HFFc6 (cell line): ENCODE results near the gene CD63. TPM values are rescaled to one million over a fixed set of nuclear protein-coding genes. Genes with fewer than 3 reads are reported as not detected.
A peak's percentile ranks its signal among the peaks of the same experiment; 100 is the strongest.

Experiments used
- DNase-seq: peaks from one replicate; pipeline ENCODE4 v3.0.0-alpha.2; 2018
- H3K27ac Mint-ChIP-seq: 2 replicates; pipeline ENCODE4 v1.8.0; 2020; ENCODE audit warnings: mild to moderate bottlenecking, mixed read lengths
- H3K27me3 Mint-ChIP-seq: 2 replicates; pipeline ENCODE4 v1.8.0; 2021; ENCODE audit warnings: mild to moderate bottlenecking, moderate library complexity, mixed read lengths; ENCODE audit not compliant: insufficient read depth
- H3K36me3 Mint-ChIP-seq: 2 replicates; pipeline ENCODE4 v1.8.0; 2021; ENCODE audit warnings: low read depth, mixed read lengths
- H3K4me1 Mint-ChIP-seq: 2 replicates; pipeline ENCODE4 v1.8.0; 2020; ENCODE audit warnings: low read depth, mixed read lengths
- H3K4me3 Mint-ChIP-seq: 2 replicates; pipeline ENCODE4 v1.8.0; 2020; ENCODE audit warnings: mild to moderate bottlenecking, moderate library complexity, mixed read lengths
- H3K9me3 Mint-ChIP-seq: 2 replicates; pipeline ENCODE4 v1.8.0; 2020; ENCODE audit warnings: mild to moderate bottlenecking, mixed read lengths
- CTCF ChIP-seq: fragments of 200-600 bp; sonication (generic); IDR thresholded peaks from 2 replicates; pipeline ENCODE4 v1.5.0; 2021; ENCODE audit warnings: antibody characterized with exemption, mild to moderate bottlenecking
- total RNA-seq, 6 experiments: library from RNA; stranded (reverse); fragmentation: NEBNext Ultra II Directional; extraction: Animal tissue kit (Norgen Biotek cat#: 25700); gene quantifications; 2 replicates in 1 of 6; 3 replicates in 5 of 6; pipeline ENCODE4 v1.2.3, GENCODE V29; 2021

CD63 gene
- total RNA-seq, 6 experiments from 2014 or later, result 1,860 to 2,483 (median 2,072) TPM

GRCh38 chr12:55732288-55732687 is 3.5 kb upstream of the CD63 start:
- Mint-ChIP-seq H3K4me3 (no peak overlapping the region), H3K27me3 (peaks cover 7% of the 10 kb centered on the region), H3K4me1 (peaks cover 34% of the 10 kb centered on the region), H3K27ac (no peak overlapping the region), H3K9me3 (no peaks in the 10 kb centered on the region), H3K36me3 (peaks cover 5% of the 10 kb centered on the region)
- no peak for TF ChIP-seq CTCF
- DNase-seq, result no peak

- DNase-seq, result peak; percentile 64
- TF ChIP-seq CTCF, result no peak
- H3K27me3 Mint-ChIP-seq, result peaks cover 6% of the 10 kb centered on the region
- peaks cover 43% of the 10 kb centered on the region for H3K4me1 Mint-ChIP-seq
- no peaks in the 10 kb centered on the region for H3K9me3 Mint-ChIP-seq
- peak overlapping the region; percentile 93 for H3K4me3 Mint-ChIP-seq
- H3K27ac Mint-ChIP-seq, result peak overlapping the region; percentile 98
- peaks cover 25% of the 10 kb centered on the region for H3K36me3 Mint-ChIP-seq
These were observed 1.3 kb upstream of the CD63 start for GRCh38 chr12:55729819-55730818.

- Mint-ChIP-seq H3K4me1 (peaks cover 58% of the 10 kb centered on the region), H3K9me3 (no peaks in the 10 kb centered on the region), H3K4me3 (peak overlapping the region; percentile 93), H3K36me3 (peaks cover 39% of the 10 kb centered on the region), H3K27me3 (peaks cover 11% of the 10 kb centered on the region), H3K27ac (peak overlapping the region; percentile 98)
- peak; percentile 20; the same call in 1 of the 2 replicates for TF ChIP-seq CTCF
- peak; percentile 27 for DNase-seq
These were observed 447 bp downstream of the CD63 start for GRCh38 chr12:55728186-55728938.

- peaks cover 43% of the 10 kb centered on the region for H3K36me3 Mint-ChIP-seq
- peak overlapping the region; percentile 90 for H3K27ac Mint-ChIP-seq
- peak overlapping the region; percentile 93 for H3K4me3 Mint-ChIP-seq
- H3K9me3 Mint-ChIP-seq, result no peaks in the 10 kb centered on the region
- peaks cover 11% of the 10 kb centered on the region for H3K27me3 Mint-ChIP-seq
- no peak for TF ChIP-seq CTCF
- DNase-seq, result peak; percentile 66
- peaks cover 62% of the 10 kb centered on the region for H3K4me1 Mint-ChIP-seq
These were observed 1.1 kb downstream of the CD63 start for GRCh38 chr12:55727643-55728185.

GRCh38 chr12:55726971-55727370 is 1.8 kb downstream of the CD63 start:
- H3K36me3 Mint-ChIP-seq, result peaks cover 43% of the 10 kb centered on the region
- TF ChIP-seq CTCF, result no peak

More at GRCh38 chr12:55726971-55727370, 1.8 kb downstream of the CD63 start:
- Mint-ChIP-seq H3K9me3 (no peaks in the 10 kb centered on the region), H3K27me3 (peaks cover 11% of the 10 kb centered on the region), H3K4me3 (peak overlapping the region; percentile 93), H3K4me1 (peaks cover 65% of the 10 kb centered on the region), H3K27ac (peak overlapping the region; percentile 90)
- no peak for DNase-seq
